Mesenchymal stem cell (in vitro differentiated cells and primary cell): ENCODE measurements around the gene LY6G5C. TPM values are rescaled to one million over a fixed set of nuclear protein-coding genes. Genes with fewer than 3 reads are reported as not detected.

Experiments
- DNase-seq: peaks from one replicate; pipeline ENCODE4 v3.0.0-alpha.2; 2013
- H2AFZ ChIP-seq: one replicate; pipeline ENCODE4 v1.6.1; 2013; ENCODE audit warnings: low read depth, mild to moderate bottlenecking, control low read depth, inconsistent platforms, low read length, moderate library complexity
- H2AK5ac ChIP-seq: 2 replicates; pipeline ENCODE4 v1.6.1; 2013; ENCODE audit warnings: low read length, moderate library complexity, mild to moderate bottlenecking, inconsistent platforms; ENCODE audit not compliant: severe bottlenecking
- H2BK120ac ChIP-seq: one replicate; pipeline ENCODE4 v1.6.1; 2013; ENCODE audit warnings: low read depth, mild to moderate bottlenecking, inconsistent platforms, low read length, moderate library complexity
- H2BK12ac ChIP-seq, 2 experiments: one replicate each; pipeline ENCODE4 v1.6.1; 2013; ENCODE audit warnings: inconsistent platforms in 2 of 2, low read length in 2 of 2, mild to moderate bottlenecking in 2 of 2, moderate library complexity in 2 of 2, control low read depth in 1 of 2
- H2BK15ac ChIP-seq: one replicate; pipeline ENCODE4 v1.6.1; 2013; ENCODE audit warnings: mild to moderate bottlenecking, low read depth, inconsistent platforms; ENCODE audit not compliant: poor library complexity, severe bottlenecking
- H2BK5ac ChIP-seq: 2 replicates; pipeline ENCODE4 v1.6.1; 2013; ENCODE audit warnings: low read depth, mild to moderate bottlenecking, low read length, control low read depth, inconsistent platforms; ENCODE audit not compliant: poor library complexity, severe bottlenecking
- H3K14ac ChIP-seq, 2 experiments: one replicate each; pipeline ENCODE4 v1.6.1; 2013; ENCODE audit warnings: inconsistent platforms in 2 of 2, low read length in 2 of 2, control low read depth in 1 of 2, mild to moderate bottlenecking in 1 of 2, moderate library complexity in 1 of 2
- H3K18ac ChIP-seq, 2 experiments: one replicate each; pipeline ENCODE4 v1.6.1; 2013; ENCODE audit warnings: inconsistent platforms in 2 of 2, low read length in 2 of 2, control low read depth in 1 of 2, low read depth in 1 of 2, mild to moderate bottlenecking in 1 of 2
- H3K23ac ChIP-seq, 2 experiments: one replicate each; pipeline ENCODE4 v1.6.1; 2013; ENCODE audit warnings: inconsistent platforms in 2 of 2, low read length in 2 of 2, mild to moderate bottlenecking in 2 of 2, moderate library complexity in 2 of 2, control low read depth in 1 of 2
- H3K27ac ChIP-seq: 2 replicates; pipeline ENCODE4 v1.5.1; 2013; ENCODE audit warnings: mild to moderate bottlenecking, moderate library complexity, low read length, control low read depth, inconsistent platforms; ENCODE audit not compliant: poor library complexity, severe bottlenecking
- H3K27me3 ChIP-seq, 2 experiments: 2 replicates each; pipeline versions ENCODE4 v1.6.1 to v1.7.0; 2013; ENCODE audit warnings: low read length in 2 of 2, mild to moderate bottlenecking in 2 of 2, moderate library complexity in 2 of 2, control low read depth in 1 of 2, inconsistent platforms in 1 of 2; ENCODE audit not compliant: control insufficient read depth in 1 of 2, insufficient read depth in 1 of 2
- H3K36me3 ChIP-seq, 2 experiments: 2 replicates each; pipeline versions ENCODE4 v1.6.1 to v1.7.0; 2013; ENCODE audit warnings: low read length in 2 of 2, control low read depth in 1 of 2, inconsistent platforms in 1 of 2, low read depth in 1 of 2, mild to moderate bottlenecking in 1 of 2; ENCODE audit not compliant: insufficient read depth in 2 of 2, control insufficient read depth in 1 of 2
- H3K4ac ChIP-seq, 2 experiments: one replicate each; pipeline ENCODE4 v1.6.1; 2013; ENCODE audit warnings: inconsistent platforms in 2 of 2, low read length in 2 of 2, mild to moderate bottlenecking in 2 of 2, moderate library complexity in 2 of 2, control low read depth in 1 of 2, low read depth in 1 of 2
- H3K4me1 ChIP-seq: 2 replicates; pipeline ENCODE4 v1.6.1; 2013; ENCODE audit warnings: low read depth, low read length, control low read depth; ENCODE audit not compliant: control insufficient read depth, insufficient read depth
- H3K4me2 ChIP-seq: 2 replicates; pipeline ENCODE4 v1.6.1; 2013; ENCODE audit warnings: low read length, mild to moderate bottlenecking, inconsistent platforms; ENCODE audit not compliant: poor library complexity, severe bottlenecking
- H3K4me3 ChIP-seq, 2 experiments: 2 replicates each; pipeline versions ENCODE4 v1.5.1 to v1.7.0; 2013; ENCODE audit warnings: low read length in 2 of 2, mild to moderate bottlenecking in 2 of 2, control low read depth in 1 of 2, low read depth in 1 of 2; ENCODE audit not compliant: insufficient read depth in 1 of 2
- H3K79me1 ChIP-seq: replicated peaks from 2 replicates; pipeline ENCODE4 v1.6.1; 2013; ENCODE audit warnings: mild to moderate bottlenecking, control low read depth, low read length, inconsistent platforms; ENCODE audit not compliant: poor library complexity, severe bottlenecking
- H3K9ac ChIP-seq: 2 replicates; pipeline ENCODE4 v1.7.0; 2013; ENCODE audit warnings: mild to moderate bottlenecking, low read length, moderate library complexity
- H3K9me3 ChIP-seq: 2 replicates; pipeline ENCODE4 v1.7.0; 2013; ENCODE audit warnings: mild to moderate bottlenecking, low read length; ENCODE audit not compliant: control insufficient read depth
- H4K8ac ChIP-seq: one replicate; pipeline ENCODE4 v1.6.1; 2013; ENCODE audit warnings: inconsistent platforms, mild to moderate bottlenecking, low read length, moderate library complexity
- H4K91ac ChIP-seq: one replicate; pipeline ENCODE4 v1.6.1; 2013; ENCODE audit warnings: mild to moderate bottlenecking, low read length, inconsistent platforms
- WGBS: methylation state at CpG from one replicate; pipeline ENCODE4 v1.1.7; 2013; ENCODE audit warnings: mixed read lengths; 5-methylcytosine and 5-hydroxymethylcytosine counted together
- small RNA-seq: library from polyadenylated mRNA; stranded (forward); fragments of <200 nt; extraction: miRNeasy Mini kit (QIAGEN cat#:217004); gene quantifications from one replicate; pipeline ENCODE3, GENCODE V24; 2013; ENCODE audit warnings: low read depth

LY6G5C gene

DNA sequence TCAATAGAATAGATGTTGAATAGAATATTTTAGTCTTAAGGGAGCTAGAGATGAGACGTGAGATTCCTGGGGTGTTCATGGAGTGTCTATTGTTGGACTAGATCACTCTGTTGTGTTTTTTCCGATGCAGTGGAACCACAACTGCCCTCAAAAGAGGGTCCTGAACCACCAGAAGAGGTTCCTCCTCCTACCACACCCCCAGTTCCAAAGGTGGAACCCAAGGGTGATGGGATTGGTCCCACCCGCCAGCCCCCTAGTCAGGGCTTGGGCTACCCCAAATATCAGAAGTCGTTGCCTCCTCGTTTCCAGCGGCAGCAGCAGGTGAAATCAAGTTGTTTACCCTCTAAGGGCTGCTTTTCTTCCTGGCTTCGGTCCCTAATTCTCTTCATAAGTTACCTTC lies 51.9 kb downstream of the LY6G5C start:
- no peak for DNase-seq
- Histone ChIP-seq H2BK12ac (no peak overlapping the region), H3K4me3 (no peak overlapping the region), H3K9ac (no peak overlapping the region), H2BK120ac (no peak overlapping the region), H3K4ac (no peak overlapping the region), H4K8ac (no peak overlapping the region), H2BK15ac (no peak overlapping the region), H3K27ac (no peak overlapping the region), H4K91ac (no peak overlapping the region), H2BK5ac (no peak overlapping the region), H3K4me2 (no peak overlapping the region), H3K18ac (no peak overlapping the region), H3K79me1 (peaks cover 22% of the 10 kb centered on the region), H3K9me3 (no peaks in the 10 kb centered on the region), H3K4me1 (peaks cover 3% of the 10 kb centered on the region), H3K23ac (no peak overlapping the region), H3K14ac (no peak overlapping the region), H2AK5ac (no peak overlapping the region), H3K27me3 (no peaks in the 10 kb centered on the region), H3K36me3 (peaks cover 96 to 100% of the 10 kb centered on the region in 2 experiments), H2AFZ (no peak overlapping the region)
- WGBS: 96% methylated on average over 6 of the region's 7 CpGs

- peaks cover 93 to 98% of the 10 kb centered on the region in 2 experiments for H3K36me3 ChIP-seq
- no peak overlapping the region for H2AFZ ChIP-seq
- H3K4me1 ChIP-seq: peaks cover 7% of the 10 kb centered on the region
- no peak overlapping the region for H2BK12ac ChIP-seq
- no peak overlapping the region for H3K9ac ChIP-seq
- no peak overlapping the region for H3K14ac ChIP-seq
- no peak overlapping the region for H2BK15ac ChIP-seq
- no peaks in the 10 kb centered on the region for H3K27me3 ChIP-seq
- no peak overlapping the region for H2BK120ac ChIP-seq
- peaks cover 18% of the 10 kb centered on the region for H3K79me1 ChIP-seq
- no peak overlapping the region for H3K4me2 ChIP-seq
- H3K18ac ChIP-seq: no peak overlapping the region
- no peak overlapping the region for H3K23ac ChIP-seq
- no peak overlapping the region for H2AK5ac ChIP-seq
- no peak overlapping the region for H3K4me3 ChIP-seq
- H3K9me3 ChIP-seq: no peaks in the 10 kb centered on the region
- no peak for DNase-seq
- no peak overlapping the region for H3K27ac ChIP-seq
- WGBS: 99% methylated on average over 19 of the region's 19 CpGs
- no peak overlapping the region for H2BK5ac ChIP-seq
- H4K91ac ChIP-seq: no peak overlapping the region
- no peak overlapping the region for H3K4ac ChIP-seq
- H4K8ac ChIP-seq: no peak overlapping the region
Measured at GRCh38 chr6:31627690-31628287, 53.1 kb downstream of the LY6G5C start.

DNA sequence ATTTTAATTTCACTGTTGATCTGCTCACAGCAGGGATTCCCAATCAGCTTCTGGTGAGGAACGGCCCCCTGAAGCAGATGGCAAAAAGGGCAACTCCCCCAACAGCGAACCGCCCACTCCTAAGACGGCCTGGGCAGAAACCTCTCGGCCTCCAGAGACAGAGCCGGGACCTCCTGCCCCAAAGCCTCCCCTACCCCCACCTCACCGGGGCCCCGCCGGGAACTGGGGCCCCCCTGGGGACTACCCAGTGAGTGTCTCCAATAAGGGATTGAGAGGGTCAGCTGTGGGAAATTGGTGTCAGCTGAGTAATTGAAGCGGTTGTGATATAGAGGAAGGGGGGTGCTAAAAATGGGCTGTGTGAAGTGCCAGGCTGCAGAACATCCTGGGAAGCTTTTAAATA lies 53.9 kb downstream of the LY6G5C start:
- Histone ChIP-seq H3K27me3 (no peaks in the 10 kb centered on the region), H3K23ac (no peak overlapping the region), H3K9ac (no peak overlapping the region), H3K4ac (no peak overlapping the region), H3K27ac (no peak overlapping the region), H2BK12ac (no peak overlapping the region), H2BK120ac (no peak overlapping the region), H2BK5ac (no peak overlapping the region), H3K4me2 (no peak overlapping the region), H2AFZ (no peak overlapping the region), H4K8ac (no peak overlapping the region), H3K36me3 (peaks cover 88 to 93% of the 10 kb centered on the region in 2 experiments), H3K4me1 (peaks cover 10% of the 10 kb centered on the region), H3K9me3 (no peaks in the 10 kb centered on the region), H3K4me3 (no peak overlapping the region), H3K79me1 (peaks cover 16% of the 10 kb centered on the region), H3K14ac (no peak overlapping the region), H3K18ac (no peak overlapping the region), H4K91ac (no peak overlapping the region), H2BK15ac (no peak overlapping the region), H2AK5ac (no peak overlapping the region)
- no peak for DNase-seq
- WGBS: 98% methylated on average over 5 of the region's 10 CpGs

Small RNA genes lying within 50 kb of the gene (small RNA-seq; reads per million reads assigned to genes)
- gene LY6G6D (not detected), gene MIR4646 (not detected), gene MIR6832 (not detected), gene RF00019 (not detected)
